ENCODE data around the gene TAS2R39. TPM values are rescaled to one million over a fixed set of nuclear protein-coding genes. Genes with fewer than 3 reads are reported as not detected.

Gene TAS2R39
- total RNA-seq, 6 experiments from 2014 or later, result not detected

DNA sequence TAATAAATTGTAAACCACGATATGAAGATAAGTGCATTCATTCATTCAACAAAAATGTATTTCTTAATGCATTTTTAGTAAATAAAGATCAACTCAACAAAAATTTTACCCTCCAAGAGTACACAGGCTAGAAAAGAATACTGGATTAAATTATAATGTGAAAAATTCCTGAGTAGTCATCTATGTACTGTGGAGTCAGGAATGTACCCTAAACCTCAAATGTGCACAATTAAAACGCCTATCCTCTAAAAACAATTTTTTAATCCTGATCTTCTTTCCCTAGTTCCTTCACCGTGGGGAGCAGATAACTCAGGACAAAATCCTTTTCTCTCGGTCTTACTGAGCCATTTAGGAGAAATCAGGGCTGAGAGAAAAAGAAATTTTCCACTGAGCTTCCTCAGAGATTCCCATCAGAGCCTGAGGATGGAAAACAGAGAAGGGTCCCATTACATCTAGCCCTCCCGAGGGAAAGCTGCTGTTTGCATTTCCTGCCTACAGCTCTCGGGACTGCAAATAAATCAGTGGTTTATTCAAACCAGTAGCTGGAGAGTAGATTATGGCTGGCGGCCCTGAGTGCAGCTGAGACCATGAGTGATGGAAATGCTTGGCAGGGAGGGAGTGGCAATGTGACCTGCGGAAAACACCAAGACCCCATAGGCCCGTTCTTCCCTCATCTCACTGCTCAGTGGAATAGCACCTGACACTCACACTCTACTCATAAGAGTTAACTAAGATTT lies 46.0 kb downstream of the TAS2R39 start:
- Histone ChIP-seq H3K9me3 (no peaks in the 10 kb centered on the region), H3K27ac (no peak overlapping the region), H3K27me3 (no peaks in the 10 kb centered on the region), H3K4me1 (no peaks in the 10 kb centered on the region), H3K4me3 (no peak overlapping the region), H3K36me3 (no peaks in the 10 kb centered on the region)
- DNase-seq, result no peak
- no peak for ATAC-seq
- intact Hi-C loops (cut with DNase I), result no loop called here
- TF ChIP-seq POLR2A (IDR thresholded peaks at IDR 0.05), result no peak
- TF ChIP-seq, protein P1, sequence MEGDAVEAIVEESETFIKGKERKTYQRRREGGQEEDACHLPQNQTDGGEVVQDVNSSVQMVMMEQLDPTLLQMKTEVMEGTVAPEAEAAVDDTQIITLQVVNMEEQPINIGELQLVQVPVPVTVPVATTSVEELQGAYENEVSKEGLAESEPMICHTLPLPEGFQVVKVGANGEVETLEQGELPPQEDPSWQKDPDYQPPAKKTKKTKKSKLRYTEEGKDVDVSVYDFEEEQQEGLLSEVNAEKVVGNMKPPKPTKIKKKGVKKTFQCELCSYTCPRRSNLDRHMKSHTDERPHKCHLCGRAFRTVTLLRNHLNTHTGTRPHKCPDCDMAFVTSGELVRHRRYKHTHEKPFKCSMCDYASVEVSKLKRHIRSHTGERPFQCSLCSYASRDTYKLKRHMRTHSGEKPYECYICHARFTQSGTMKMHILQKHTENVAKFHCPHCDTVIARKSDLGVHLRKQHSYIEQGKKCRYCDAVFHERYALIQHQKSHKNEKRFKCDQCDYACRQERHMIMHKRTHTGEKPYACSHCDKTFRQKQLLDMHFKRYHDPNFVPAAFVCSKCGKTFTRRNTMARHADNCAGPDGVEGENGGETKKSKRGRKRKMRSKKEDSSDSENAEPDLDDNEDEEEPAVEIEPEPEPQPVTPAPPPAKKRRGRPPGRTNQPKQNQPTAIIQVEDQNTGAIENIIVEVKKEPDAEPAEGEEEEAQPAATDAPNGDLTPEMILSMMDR (IDR thresholded peaks at IDR 0.05), result no peak
- 62% methylated on average over 8 of the region's 9 CpGs for WGBS (ENCODE audit: insufficient coverage, low coverage, low lambda C conversion rate, missing lambda C conversion rate)

DNA sequence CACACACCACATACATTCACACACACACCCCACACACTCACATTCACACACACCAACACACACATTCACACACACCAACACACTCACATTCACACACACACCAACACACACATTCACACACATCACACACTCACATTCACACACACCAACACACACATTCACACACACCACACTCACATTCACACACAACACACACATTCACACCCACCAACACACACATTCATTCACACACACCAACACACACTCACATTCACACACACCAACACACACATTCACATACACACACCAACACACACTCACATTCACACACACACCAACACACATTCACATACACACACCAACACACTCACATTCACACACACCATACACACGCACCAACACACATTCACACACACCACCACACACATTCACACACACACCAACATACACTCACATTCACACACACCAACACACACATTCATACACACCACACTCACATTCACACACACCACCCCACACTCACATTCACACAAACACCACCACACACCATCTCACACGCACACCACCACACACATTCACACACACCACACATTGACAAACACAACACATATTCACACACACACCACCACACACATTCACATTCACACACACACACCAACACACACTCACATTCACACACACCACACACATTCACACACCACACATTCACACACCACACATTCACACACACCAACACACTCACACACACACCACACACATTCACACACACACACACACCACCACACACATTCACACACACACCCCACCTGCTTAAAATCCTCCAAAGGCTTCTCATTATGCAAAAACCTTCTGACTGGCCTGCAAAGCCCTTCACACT lies 47.6 kb downstream of the TAS2R39 start:
- DNase-seq, result no peak
- Histone ChIP-seq H3K27me3 (no peaks in the 10 kb centered on the region), H3K27ac (no peak overlapping the region), H3K4me1 (no peaks in the 10 kb centered on the region), H3K36me3 (no peaks in the 10 kb centered on the region), H3K4me3 (no peak overlapping the region), H3K9me3 (no peaks in the 10 kb centered on the region)
- ATAC-seq, result no peak
- 91% methylated on average over 2 of the region's 2 CpGs for WGBS (ENCODE audit: insufficient coverage, low coverage, low lambda C conversion rate, missing lambda C conversion rate)
- intact Hi-C loops (cut with DNase I), result no loop called here
- TF ChIP-seq, protein P1 (IDR thresholded peaks at IDR 0.05), result no peak
- TF ChIP-seq POLR2A (IDR thresholded peaks at IDR 0.05), result no peak

Small RNA genes within 50 kb of the gene (small RNA-seq; reads per million reads assigned to genes)
- 0 reads per million in 2 experiments for gene AC073342.3

Other genes with a start within 250 kb of the TAS2R39 start
- gene TRPV5, start 249.7 kb upstream of the TAS2R39 start, total RNA-seq, result not detected
- gene LLCFC1, start 243.9 kb upstream of the TAS2R39 start, total RNA-seq, result not detected
- gene KEL, start 221.1 kb upstream of the TAS2R39 start, total RNA-seq, result 1 to 10 TPM in 2 of 6 experiments, under 1 TPM in 1, not detected in 3; 0.46 to 2.0 (median 1.4) TPM
- not detected for gene OR9A2, start 156.3 kb upstream of the TAS2R39 start, total RNA-seq
- gene OR6V1, start 131.1 kb upstream of the TAS2R39 start, total RNA-seq, result not detected
- not detected for gene PIP, start 51.3 kb upstream of the TAS2R39 start, total RNA-seq
- gene TAS2R40, start 38.6 kb downstream of the TAS2R39 start, total RNA-seq, result not detected
- gene GSTK1, start 80.0 kb downstream of the TAS2R39 start, total RNA-seq, result 100 to 1,000 TPM; 209 to 315 (median 257) TPM
- 10 to 100 TPM in 5 of 6 experiments, 1 to 10 TPM in 1; 7.0 to 20.8 (median 14.8) TPM for gene TMEM139, start 101.5 kb downstream of the TAS2R39 start, total RNA-seq
- 1 to 10 TPM; 5.3 to 8.7 (median 6.7) TPM for gene CASP2, start 104.9 kb downstream of the TAS2R39 start, total RNA-seq
- not detected for gene CLCN1, start 132.7 kb downstream of the TAS2R39 start, total RNA-seq
- under 1 TPM; 0.05 to 0.51 (median 0.14) TPM for gene FAM131B, start 179.3 kb downstream of the TAS2R39 start, total RNA-seq
- 100 to 1,000 TPM in 1 of 6 experiments, 10 to 100 TPM in 5; 29.7 to 129 (median 43.6) TPM for gene ZYX, start 197.9 kb downstream of the TAS2R39 start, total RNA-seq
- gene EPHA1, start 225.4 kb downstream of the TAS2R39 start, total RNA-seq, result 10 to 100 TPM; 12.6 to 41.3 (median 16.5) TPM

Measured in right lobe of liver (tissue), 6 donors.